ENCODE data around the gene NSUN4. TPM values are rescaled to one million over a fixed set of nuclear protein-coding genes. Genes with fewer than 3 reads are reported as not detected.

NSUN4 gene
- total and polyA plus RNA-seq, 2 of the 13 experiments (the other 11 are each of a cell fraction or from before 2014, with no cell fraction given): 21.5 to 23.5 TPM

- ChIA-PET CTCF (ENCODE audit: low intra/inter-chr PET ratio, low total read pairs) (no interaction called here), POLR2A (interaction anchor here (0.6 to 2.8 kb wide), 13 partner anchors 9 to 1476 kb away, joined by 3 to 21 read pairs (median 5); partner anchors contain the start of genes NSUN4 and RAD54L)
- WGBS (ENCODE audit: low lambda C conversion rate): 1% methylated on average over 30 of the region's 61 CpGs
- Histone ChIP-seq H3K9ac (ENCODE audit: insufficient read depth, low read depth, low read length) (peak within 1 kb of the TSS; percentile 99), H2AFZ (ENCODE audit: low read length) (peak within 1 kb of the TSS; percentile 82), H3K9me3 (ENCODE audit: low read length) (no peaks in the 10 kb centered on the region), H3K27ac (ENCODE audit: extremely low read length, insufficient read depth, low read length) (peak within 1 kb of the TSS; percentile 96), H3K27me3 (ENCODE audit: control insufficient read depth in 1 of 2, insufficient read depth in 2 of 2, low read length in 2 of 2) (peaks cover 0 to 4% of the 10 kb centered on the region in 2 experiments; a peak in 1 of 5 replicates), H3K36me3 (replicated peaks in 1 of 2; ENCODE audit: control insufficient read depth in 1 of 2, insufficient read depth in 2 of 2, low read length in 2 of 2) (peaks cover 0 to 14% of the 10 kb centered on the region in 2 experiments; a peak in 3 of 5 replicates), H3K4me1 (ENCODE audit: insufficient read depth, low read length) (peaks cover 52% of the 10 kb centered on the region), H3K4me3 (replicated peaks in 1 of 3; ENCODE audit: insufficient read depth in 1 of 3, low read depth in 2 of 3, low read length in 3 of 3) (peak within 1 kb of the TSS; percentile 93 to 100 (median 96)), H3K79me2 (ENCODE audit: insufficient read depth, low read length) (peaks cover 92% of the 10 kb centered on the region), H3K4me2 (ENCODE audit: low read depth, low read length) (peak within 1 kb of the TSS; percentile 89), H4K20me1 (ENCODE audit: insufficient read depth, low read length) (peaks cover 32% of the 10 kb centered on the region)
- ATAC-seq: peak; percentile 83
- in situ Hi-C loops (cut with HindIII; ENCODE audit: extremely low pct_ligation_motif_present, low pct_unique_long_range_greater_than_20kb): no loop called here
- BruUV-seq (replicated peaks): no TSS peak
- peak; percentile 96 for DNase-seq (ENCODE audit: low spot score)
- FAIRE-seq: peak; percentile 99
- intact Hi-C loops (cut with micrococcal nuclease; ENCODE audit: unreplicated experiment): loop anchor here (2.0 to 5.0 kb wide), 2 partner anchors 38 to 56 kb away; partner anchors contain the start of genes NSUN4 and RAD54L
- no peak for TF ChIP-seq LCORL (IDR thresholded peaks at IDR 0.05)
- no peak for TF ChIP-seq LCORL (CRISPR knock-in tag; IDR thresholded peaks at IDR 0.05)
- TF ChIP-seq HMGXB4 (CRISPR knock-in tag; IDR thresholded peaks at IDR 0.05; ENCODE audit: borderline replicate concordance in 1 of 2, low read depth in 1 of 2): 0 out of 4 replicates have a peak, but pooled peaks of 1 of the 2 experiments have one; percentile 15
- TF ChIP-seq GABPA (IDR thresholded peaks at IDR 0.05; ENCODE audit: low read depth, low read length): peak; percentile 76
- TF ChIP-seq GABPA (CRISPR knock-in tag; IDR thresholded peaks at IDR 0.05; ENCODE audit: low read depth): peak; percentile 94
- TF ChIP-seq FOXK1 (CRISPR knock-in tag; IDR thresholded peaks at IDR 0.05; ENCODE audit: borderline replicate concordance, low read depth): peak; percentile 12; the same call in 1 of the 2 replicates
- TF ChIP-seq MED13 (CRISPR knock-in tag; IDR thresholded peaks at IDR 0.05): no peak; the same call in 1 of the 2 replicates
- no peak for TF ChIP-seq NFYB (CRISPR knock-in tag; IDR thresholded peaks at IDR 0.05)
- TF ChIP-seq ZNF451 (CRISPR knock-in tag; IDR thresholded peaks at IDR 0.05): peak; percentile 27; the same call in 1 of the 2 replicates
- TF ChIP-seq HBP1 (CRISPR knock-in tag; IDR thresholded peaks at IDR 0.05; ENCODE audit: low read depth): no peak
- TF ChIP-seq ZNF83 (CRISPR knock-in tag; IDR thresholded peaks at IDR 0.05; ENCODE audit: borderline replicate concordance): 0 out of 2 replicates have a peak, but pooled peaks have one; percentile 41
- TF ChIP-seq ZNF331 (CRISPR knock-in tag; IDR thresholded peaks at IDR 0.05): peak; percentile 51; the same call in 1 of the 2 replicates
- TF ChIP-seq ZNF343 (CRISPR knock-in tag; IDR thresholded peaks at IDR 0.05): no peak
- peak; percentile 83 for TF ChIP-seq HCFC1 (IDR thresholded peaks at IDR 0.05; ENCODE audit: low read depth, low read length)
- TF ChIP-seq, protein P1, sequence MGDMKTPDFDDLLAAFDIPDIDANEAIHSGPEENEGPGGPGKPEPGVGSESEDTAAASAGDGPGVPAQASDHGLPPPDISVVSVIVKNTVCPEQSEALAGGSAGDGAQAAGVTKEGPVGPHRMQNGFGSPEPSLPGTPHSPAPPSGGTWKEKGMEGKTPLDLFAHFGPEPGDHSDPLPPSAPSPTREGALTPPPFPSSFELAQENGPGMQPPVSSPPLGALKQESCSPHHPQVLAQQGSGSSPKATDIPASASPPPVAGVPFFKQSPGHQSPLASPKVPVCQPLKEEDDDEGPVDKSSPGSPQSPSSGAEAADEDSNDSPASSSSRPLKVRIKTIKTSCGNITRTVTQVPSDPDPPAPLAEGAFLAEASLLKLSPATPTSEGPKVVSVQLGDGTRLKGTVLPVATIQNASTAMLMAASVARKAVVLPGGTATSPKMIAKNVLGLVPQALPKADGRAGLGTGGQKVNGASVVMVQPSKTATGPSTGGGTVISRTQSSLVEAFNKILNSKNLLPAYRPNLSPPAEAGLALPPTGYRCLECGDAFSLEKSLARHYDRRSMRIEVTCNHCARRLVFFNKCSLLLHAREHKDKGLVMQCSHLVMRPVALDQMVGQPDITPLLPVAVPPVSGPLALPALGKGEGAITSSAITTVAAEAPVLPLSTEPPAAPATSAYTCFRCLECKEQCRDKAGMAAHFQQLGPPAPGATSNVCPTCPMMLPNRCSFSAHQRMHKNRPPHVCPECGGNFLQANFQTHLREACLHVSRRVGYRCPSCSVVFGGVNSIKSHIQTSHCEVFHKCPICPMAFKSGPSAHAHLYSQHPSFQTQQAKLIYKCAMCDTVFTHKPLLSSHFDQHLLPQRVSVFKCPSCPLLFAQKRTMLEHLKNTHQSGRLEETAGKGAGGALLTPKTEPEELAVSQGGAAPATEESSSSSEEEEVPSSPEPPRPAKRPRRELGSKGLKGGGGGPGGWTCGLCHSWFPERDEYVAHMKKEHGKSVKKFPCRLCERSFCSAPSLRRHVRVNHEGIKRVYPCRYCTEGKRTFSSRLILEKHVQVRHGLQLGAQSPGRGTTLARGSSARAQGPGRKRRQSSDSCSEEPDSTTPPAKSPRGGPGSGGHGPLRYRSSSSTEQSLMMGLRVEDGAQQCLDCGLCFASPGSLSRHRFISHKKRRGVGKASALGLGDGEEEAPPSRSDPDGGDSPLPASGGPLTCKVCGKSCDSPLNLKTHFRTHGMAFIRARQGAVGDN (CRISPR knock-in tag; IDR thresholded peaks at IDR 0.05): peak; percentile 46
- TF ChIP-seq DMAP1 (CRISPR knock-in tag; IDR thresholded peaks at IDR 0.05): peak; percentile 71
- TF ChIP-seq MED8 (CRISPR knock-in tag; IDR thresholded peaks at IDR 0.05; ENCODE audit: insufficient replicate concordance): peak; percentile 0
Measured at GRCh38 chr1:46303038-46303871, 37.4 kb upstream of the NSUN4 start, which contains the start of the genes LRRC41 and UQCRH. TSS of gene LRRC41 (minus strand) at chr1:46303616. CDS start at chr1:46303322, 294 bp downstream. TSS of gene UQCRH (plus strand) at chr1:46303698. CDS start at chr1:46303767, 69 bp downstream.

Data from HepG2 (cell line).